Measurements from ENCODE around the gene ERAL1.

DNA sequence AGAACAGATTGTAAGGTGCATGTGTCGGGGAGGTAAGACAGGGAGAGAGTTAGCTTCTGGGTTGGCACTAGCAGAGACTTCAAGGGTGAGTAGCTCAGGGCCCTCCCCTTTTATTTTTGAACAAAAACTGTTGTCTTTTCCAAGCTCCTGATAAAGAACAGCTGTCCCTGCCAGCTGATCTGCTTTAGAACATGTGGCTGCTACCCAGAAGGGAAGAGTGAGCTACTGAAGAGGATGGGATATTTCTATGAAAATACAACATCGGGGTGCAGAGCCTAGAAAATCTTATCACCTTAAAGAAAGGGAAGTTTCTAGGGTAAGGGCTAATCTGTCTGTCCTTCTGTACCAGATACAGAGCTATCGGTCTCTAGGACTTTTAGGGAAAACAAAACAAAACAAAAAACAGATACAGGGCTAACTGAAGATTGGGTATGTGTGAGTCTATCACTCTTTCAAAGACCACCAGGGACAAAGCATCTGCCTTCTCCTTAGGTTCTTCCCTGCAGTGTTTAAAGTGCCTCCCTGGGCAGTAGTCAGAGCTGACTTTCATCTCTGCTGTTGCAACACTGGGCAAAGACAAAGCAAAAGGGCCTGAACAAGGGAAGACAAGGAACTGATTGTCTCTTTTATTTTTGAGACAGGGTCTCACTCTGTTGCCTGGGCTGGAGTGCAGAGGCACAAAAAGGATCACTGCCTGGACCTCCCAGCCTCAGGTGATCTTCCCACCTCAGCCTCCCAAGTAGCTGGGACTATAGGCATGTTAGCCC lies 53.1 kb downstream of the ERAL1 start:
- TF ChIP-seq CTCF (IDR thresholded peaks at IDR 0.05), result no peak
- no peak for TF ChIP-seq POLR2A (IDR thresholded peaks at IDR 0.05)
